Esophagus muscularis mucosa (tissue), 4 donors: ENCODE results near the gene LTV1.

ENCODE experiments used
- EP300 ChIP-seq: sonication (generic); formaldehyde crosslinking; IDR thresholded peaks from one replicate; pipeline ENCODE4 v1.6.1; 2017; ENCODE audit warnings: antibody characterized with exemption
- POLR2A ChIP-seq: fragments of 450-650 bp; IDR thresholded peaks from one replicate; pipeline ENCODE4 v1.6.1; 2017; ENCODE audit warnings: antibody characterized with exemption, moderate library complexity, mild to moderate bottlenecking, low read depth
- POLR2AphosphoS5 ChIP-seq, 2 donors: sonication (generic); formaldehyde crosslinking; IDR thresholded peaks; one replicate each; pipeline ENCODE4 v1.6.1; 2017; ENCODE audit warnings: antibody characterized with exemption in 2 of 2
- TF ChIP-seq, protein P1 (sequence below), 3 experiments: fragments of 200-600 bp in 2 of 3; fragments of 450-650 bp in 1 of 3; sonication (generic) in 2 of 3; IDR thresholded peaks; one replicate each; pipeline ENCODE4 v1.5.1; 2017 to 2019; ENCODE audit warnings: antibody characterized with exemption in 3 of 3, mild to moderate bottlenecking in 2 of 3, moderate library complexity in 1 of 3

GRCh38 chr6:143822584-143823024 is 20.5 kb upstream of the LTV1 start:
- TF ChIP-seq, protein P1, sequence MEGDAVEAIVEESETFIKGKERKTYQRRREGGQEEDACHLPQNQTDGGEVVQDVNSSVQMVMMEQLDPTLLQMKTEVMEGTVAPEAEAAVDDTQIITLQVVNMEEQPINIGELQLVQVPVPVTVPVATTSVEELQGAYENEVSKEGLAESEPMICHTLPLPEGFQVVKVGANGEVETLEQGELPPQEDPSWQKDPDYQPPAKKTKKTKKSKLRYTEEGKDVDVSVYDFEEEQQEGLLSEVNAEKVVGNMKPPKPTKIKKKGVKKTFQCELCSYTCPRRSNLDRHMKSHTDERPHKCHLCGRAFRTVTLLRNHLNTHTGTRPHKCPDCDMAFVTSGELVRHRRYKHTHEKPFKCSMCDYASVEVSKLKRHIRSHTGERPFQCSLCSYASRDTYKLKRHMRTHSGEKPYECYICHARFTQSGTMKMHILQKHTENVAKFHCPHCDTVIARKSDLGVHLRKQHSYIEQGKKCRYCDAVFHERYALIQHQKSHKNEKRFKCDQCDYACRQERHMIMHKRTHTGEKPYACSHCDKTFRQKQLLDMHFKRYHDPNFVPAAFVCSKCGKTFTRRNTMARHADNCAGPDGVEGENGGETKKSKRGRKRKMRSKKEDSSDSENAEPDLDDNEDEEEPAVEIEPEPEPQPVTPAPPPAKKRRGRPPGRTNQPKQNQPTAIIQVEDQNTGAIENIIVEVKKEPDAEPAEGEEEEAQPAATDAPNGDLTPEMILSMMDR (IDR thresholded peaks at IDR 0.05): no peak
- TF ChIP-seq EP300 (no peak), POLR2AphosphoS5 (IDR thresholded peaks at IDR 0.05) (no peak), POLR2A (no peak)
